Activated naive CD8-positive, alpha-beta T cell treated with anti-CD3 and anti-CD28 coated beads, Interleukin-2, amount 50 U/mL, for 16 hours (primary cell): ENCODE measurements around the gene PCP4.
"Not testable (repeated sequence)": the region's sequence is repeated elsewhere in the genome, so short reads cannot be mapped to it uniquely, and the experiment has no call there.

Experiments used
- DNase-seq: peaks from one replicate; pipeline ENCODE4 v3.0.0-alpha.2; 2020; ENCODE audit warnings: low read depth, low spot score

PCP4 gene

GRCh38 chr21:39866093-39866492 lies 1.1 kb upstream of the PCP4 start:
- no peak for DNase-seq

DNA sequence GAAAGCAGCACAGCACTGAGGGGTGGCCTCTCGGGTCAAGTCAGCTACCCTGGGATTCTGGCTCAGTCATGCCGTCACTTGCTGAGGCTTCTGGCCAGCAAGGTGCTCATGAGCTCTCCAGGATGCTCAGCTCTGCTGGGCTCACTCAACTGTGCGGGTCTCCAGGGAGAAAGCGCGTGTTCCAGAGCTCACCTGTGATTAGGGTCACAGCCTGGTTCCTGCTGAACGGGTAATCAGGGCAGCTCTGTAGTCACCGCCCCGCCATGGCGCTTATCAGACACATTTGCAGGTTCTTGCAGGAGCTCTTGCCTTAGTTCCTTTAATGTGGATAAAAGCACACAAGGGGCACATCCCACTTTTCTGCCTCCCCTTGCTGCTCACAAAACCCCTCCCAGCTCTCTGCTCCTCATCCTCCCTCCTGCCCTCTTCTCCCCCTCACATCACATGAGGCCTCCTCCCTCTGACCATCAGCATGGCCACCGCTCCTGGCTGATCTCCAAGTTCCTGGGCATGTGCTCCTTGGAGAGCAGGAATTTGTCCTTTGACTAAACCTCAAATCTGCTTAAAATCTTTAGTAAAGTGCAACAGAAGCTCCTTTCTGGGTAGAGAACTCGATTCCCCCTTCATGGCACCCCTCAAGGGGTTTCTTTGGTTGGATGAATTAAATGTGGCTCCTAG lies 2.0 kb downstream of the PCP4 start:
- no peak for DNase-seq

DNA sequence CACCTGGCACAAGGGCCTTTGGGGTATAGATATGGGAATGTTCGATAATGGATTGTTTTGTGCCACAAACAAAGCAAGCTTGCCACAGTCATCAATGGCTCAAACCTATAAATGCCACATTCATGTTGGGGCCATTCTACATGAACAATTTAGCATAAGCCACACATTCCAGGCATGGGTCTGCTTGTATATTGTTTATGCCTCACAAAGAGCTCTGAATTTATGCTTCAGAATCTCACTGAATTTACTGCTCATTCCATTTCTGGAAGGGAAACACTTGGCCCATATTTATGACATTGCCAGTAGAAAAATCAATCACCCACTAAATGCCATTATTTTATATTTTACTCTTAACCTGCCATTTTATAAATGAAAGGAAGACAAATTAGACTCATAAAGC lies 6.4 kb downstream of the PCP4 start:
- no peak for DNase-seq

- DNase-seq: no peak
Measured at GRCh38 chr21:39874206-39874605, 7.0 kb downstream of the PCP4 start.

DNA sequence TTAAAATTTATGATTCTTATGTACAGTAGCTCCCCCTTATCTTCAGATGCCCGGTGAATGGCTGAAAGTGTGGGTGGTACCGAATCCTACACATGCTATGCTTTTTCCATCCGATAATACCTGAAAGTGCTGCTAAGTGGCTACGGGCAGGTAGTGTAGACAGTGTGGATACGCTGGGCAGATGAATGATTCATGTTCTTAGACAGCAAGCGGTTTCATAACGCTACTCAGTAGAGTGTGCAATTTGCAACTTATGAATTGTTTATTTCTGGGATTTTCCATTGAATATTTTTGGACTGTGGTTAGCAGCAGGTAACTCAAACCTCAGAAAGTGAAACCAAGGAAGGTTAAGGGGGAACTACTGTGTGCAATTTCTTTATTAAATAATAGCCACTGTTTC lies 7.5 kb downstream of the PCP4 start:
- DNase-seq: no peak

GRCh38 chr21:39881661-39882060 lies 14.4 kb downstream of the PCP4 start:
- DNase-seq: no peak

DNA sequence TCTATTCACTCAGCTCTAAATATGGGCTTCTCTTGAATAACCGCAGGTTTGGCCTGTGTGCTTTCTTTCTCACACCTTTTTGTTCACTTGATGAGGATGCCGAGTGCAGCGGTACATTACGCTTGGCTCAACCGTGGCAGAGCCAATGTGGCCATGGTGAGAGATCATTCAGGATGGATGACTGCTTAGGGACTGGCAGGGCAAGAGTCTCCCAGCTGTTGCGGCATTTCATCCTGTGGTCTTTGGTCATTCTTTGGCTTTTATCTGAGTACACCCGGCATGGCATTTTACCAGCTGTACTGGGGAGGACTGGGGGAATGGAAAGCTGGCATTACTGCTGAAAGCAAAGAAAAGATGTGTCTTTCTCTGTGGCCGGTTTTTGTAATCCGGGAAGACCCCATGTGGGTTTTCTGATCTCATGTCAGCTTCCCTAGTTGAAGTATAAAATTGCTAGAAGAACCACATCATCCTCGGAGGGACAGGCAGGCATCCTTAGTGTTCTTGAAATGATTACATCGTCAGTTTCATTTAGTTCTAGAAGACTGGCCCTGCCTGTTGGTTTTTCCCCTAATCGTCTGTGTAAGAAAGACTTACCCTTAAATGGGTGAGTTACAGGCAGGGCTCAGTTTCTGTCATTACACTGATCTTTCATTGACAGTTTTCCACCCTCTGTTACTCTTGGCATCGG lies 15.1 kb downstream of the PCP4 start:
- no peak for DNase-seq

GRCh38 chr21:39882839-39883195 lies 15.6 kb downstream of the PCP4 start:
- DNase-seq: no peak

- DNase-seq: no peak
Measured at GRCh38 chr21:39885119-39885848, 18.0 kb downstream of the PCP4 start.

GRCh38 chr21:39888848-39889247 lies 21.6 kb downstream of the PCP4 start:
- no peak for DNase-seq

DNA sequence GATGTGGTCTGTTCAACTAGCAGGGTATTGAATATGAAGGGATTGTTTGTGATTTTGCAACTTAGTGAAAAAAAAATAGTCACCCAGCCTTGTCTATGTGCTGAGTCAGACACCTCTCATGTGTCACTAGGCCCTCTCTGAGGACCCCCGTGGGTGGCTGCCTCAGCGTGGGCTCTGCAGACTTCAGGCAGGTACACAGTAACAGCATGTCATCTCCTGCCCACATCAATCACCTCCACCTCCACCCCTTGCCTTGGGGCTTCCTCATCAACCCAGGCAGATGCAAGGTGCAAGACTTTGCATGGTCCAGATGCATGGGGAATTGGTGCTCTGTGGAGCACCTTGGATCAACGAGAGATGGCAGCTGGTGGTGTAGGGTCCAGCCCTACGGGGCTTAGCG lies 23.9 kb downstream of the PCP4 start:
- no peak for DNase-seq

- not testable (repeated sequence) for DNase-seq
Measured at GRCh38 chr21:39891863-39892262, 24.6 kb downstream of the PCP4 start.

- DNase-seq: no peak
Measured at GRCh38 chr21:39900491-39900890, 33.3 kb downstream of the PCP4 start.

DNA sequence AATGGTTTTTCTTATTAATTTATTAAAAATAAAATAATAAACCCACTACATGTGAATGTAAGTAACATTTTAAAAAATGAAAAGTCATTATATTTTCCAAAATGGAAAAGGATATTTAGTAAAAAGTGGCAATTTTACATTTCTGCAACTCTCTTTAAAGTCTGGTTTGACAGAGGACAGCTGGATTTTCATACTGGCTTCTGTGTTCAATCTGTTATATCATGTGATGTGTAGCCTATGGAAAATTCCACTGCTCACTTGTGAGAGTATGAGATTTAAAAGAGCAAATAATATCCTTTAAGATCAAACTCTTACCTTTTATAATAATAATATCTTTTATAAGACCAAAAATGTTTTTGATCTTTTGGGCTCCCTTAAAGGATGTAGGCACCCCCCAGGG lies 33.7 kb downstream of the PCP4 start:
- DNase-seq: no peak

GRCh38 chr21:39902986-39903385 lies 35.7 kb downstream of the PCP4 start:
- no peak for DNase-seq

DNA sequence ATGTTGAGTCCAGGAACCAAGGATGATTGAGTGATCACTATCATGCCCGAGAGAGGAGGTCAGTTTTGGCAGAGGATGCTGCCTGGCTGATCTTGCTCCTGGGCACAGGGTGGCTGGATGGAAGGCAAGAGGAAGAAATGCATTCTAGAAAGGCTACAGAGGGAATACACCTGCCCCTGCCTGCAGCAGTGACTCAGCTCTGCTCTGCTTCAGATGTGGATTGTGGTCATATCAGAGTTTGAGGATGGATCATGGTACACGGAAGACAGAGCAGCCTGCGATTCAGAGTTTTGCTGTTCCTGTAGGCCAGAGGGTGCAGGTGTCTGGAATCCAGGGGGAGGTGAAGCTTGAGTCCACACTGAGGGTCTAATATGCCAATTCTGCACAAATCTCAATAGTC lies 37.2 kb downstream of the PCP4 start:
- no peak for DNase-seq

DNA sequence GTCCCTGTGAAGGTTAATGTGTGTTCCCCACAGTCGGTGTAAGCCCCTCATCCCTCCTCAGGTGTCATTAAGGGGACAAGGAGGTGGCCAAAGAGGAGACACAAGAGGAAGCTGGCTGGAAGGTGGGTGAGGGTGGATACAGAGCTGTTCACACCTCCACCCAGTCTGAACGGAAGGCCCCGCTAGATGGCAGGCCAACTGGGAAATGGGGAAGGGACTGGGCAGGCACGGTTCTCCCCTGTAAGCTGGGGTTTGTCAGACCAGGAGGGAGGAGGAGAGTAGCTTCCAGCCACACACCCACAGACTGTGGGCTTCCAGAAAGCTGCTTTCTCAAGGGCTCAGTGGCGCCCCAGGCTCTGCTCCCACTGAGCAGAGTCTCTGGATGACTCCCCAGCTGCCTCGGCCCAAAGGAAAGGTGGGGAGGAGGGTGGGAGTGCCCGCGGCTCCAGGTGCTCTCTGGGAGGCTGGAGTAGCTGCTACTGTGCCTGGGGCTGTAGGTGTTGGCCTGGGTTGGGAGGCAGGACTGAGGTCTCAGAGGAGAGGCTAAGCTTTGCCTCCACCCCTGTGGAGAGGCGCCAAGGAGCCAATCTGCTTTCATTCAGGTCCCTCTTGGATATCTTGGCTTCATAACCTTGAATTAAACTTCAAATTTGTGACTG lies 41.2 kb downstream of the PCP4 start:
- no peak for DNase-seq

DNA sequence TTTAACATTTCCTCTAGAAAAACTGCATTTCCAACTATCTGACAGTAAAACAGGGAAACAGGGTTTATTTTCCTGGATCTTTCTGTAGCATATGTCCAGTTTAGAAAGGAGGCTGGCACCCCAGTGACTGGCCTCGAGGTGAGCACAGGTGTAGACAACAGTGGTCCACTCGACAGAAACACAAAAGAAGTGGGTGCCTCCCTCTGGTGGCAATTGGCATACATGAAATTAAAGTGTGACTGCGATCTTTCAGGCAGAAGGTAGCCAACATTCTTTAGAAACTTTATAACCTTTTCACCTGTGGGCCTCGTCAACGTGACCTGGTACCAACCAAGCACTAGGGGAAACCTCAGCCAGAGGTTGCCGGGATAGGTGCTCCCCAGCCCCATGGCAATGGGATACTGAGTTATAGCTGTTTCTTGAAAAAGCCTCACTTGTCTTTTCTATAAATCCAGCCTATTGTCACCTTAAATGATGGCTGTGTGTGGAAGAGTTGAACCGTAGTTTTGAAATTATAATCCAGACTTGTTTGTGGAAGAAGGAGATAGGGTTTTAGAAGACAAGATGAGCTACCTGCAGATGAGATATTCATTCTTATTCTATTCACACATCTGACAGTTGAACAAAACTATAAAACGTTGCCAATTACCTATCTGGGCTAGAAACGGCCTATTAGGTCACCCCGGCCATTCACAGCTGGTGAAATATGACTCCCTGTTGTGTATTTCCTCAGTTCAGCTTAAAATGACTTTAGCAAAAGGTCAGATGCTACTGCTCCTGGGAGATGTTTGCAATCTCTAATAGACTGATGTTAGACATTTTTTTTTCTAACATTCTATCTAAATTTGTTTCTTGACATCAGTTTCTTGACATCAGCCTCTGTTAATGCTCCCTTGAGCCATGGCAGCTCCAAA lies 44.3 kb downstream of the PCP4 start:
- no peak for DNase-seq

DNA sequence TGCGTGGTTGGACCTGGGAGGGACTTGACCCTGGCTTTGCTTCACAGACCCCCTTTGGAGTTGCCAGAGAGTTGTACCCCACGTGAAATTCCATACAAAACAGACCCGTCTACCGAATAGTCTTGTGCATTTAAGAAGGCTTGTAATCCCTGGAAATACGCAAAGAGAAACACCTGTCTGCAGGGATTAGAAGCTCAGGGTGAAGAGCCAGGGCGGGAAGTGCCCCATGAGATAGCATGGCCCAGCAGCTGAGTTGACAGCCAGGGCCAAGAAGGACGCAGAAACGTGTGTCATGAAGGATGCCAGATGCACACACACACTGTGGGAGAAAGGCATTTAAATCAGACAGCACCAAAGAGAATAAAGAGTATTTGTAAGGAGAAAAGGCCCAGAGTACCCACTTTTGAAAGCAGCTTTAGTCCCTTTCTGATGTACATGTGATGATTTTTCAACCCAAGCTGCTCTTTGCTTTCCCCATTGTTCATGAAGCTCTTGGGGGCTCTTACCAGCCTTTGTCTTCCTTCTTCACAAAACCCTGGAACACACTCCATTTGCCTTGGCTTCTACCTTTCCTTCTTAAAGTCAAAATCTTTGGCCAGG lies 46.6 kb downstream of the PCP4 start:
- no peak for DNase-seq

- DNase-seq: no peak
Measured at GRCh38 chr21:39915881-39916280, 48.6 kb downstream of the PCP4 start.

DNA sequence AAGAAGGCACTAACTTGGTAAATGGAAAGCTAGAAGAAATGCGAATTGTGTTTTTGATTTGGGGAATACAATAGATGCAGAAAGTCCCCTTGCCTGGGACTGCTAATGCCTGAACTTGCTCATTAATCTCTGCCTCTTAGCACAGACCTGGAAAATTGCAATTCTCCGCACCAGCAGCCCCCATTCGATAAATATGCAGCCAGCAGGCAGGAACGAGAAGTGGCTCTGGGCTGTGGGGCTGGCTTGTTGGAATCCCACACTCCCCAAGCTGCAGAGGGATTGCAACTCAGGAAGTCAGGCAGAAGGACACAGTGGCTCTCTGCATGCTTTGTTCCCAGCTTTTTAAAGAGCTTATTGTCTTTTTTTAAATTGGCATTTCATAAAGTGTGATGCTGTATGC lies 51.3 kb downstream of the PCP4 start:
- no peak for DNase-seq
